Panc1 (cell line): ENCODE measurements around the gene MED13. TPM values are rescaled to one million over a fixed set of nuclear protein-coding genes. Genes with fewer than 3 reads are reported as not detected.

Experiments used
- ATAC-seq: fragments of 200-7000 bp; cut with Tn5 transposase; 2 replicates; pipeline ENCODE4 v1.9.1; 2020; ENCODE audit warnings: mild to moderate bottlenecking, moderate library complexity
- BruUV-seq: library from RNA; stranded (reverse); fragments of 400-500 nt; replicated peaks from 2 replicates; lab custom pipeline; 2021; lab: Mats Ljungman, UMichigan
- CTCF ChIA-PET: fragments of 300-600 bp; sonication (Branson Sonifier 250); formaldehyde crosslinking; loops from one replicate; lab custom pipeline; 2022; ENCODE audit warnings: antibody characterized with exemption; lab: Charles Lee
- POLR2A ChIA-PET: fragments of 300-600 bp; sonication (Branson Sonifier 250); formaldehyde crosslinking; loops from one replicate; lab custom pipeline; 2022; ENCODE audit warnings: antibody characterized with exemption; lab: Charles Lee
- DNase-seq: peaks from one replicate; pipeline ENCODE4 v3.0.0-alpha.2; 2010; ENCODE audit warnings: low read depth, low spot score
- H3K27ac ChIP-seq: 2 replicates; pipeline ENCODE4 v1.5.1; 2011; ENCODE audit warnings: mild to moderate bottlenecking, low read length, inconsistent platforms
- H3K27me3 ChIP-seq: fragments of 200-500 bp; sonication (Bioruptor generic); 2 replicates; pipeline ENCODE4 v1.6.0; 2014; ENCODE audit warnings: low read length, inconsistent platforms; ENCODE audit not compliant: control insufficient read depth, insufficient read depth
- H3K36me3 ChIP-seq: fragments of 200-500 bp; sonication (Bioruptor generic); 2 replicates; pipeline ENCODE4 v1.5.1; 2014; ENCODE audit warnings: inconsistent platforms, mild to moderate bottlenecking, low read length, moderate library complexity; ENCODE audit not compliant: control insufficient read depth, insufficient read depth
- H3K4me1 ChIP-seq: 2 replicates; pipeline ENCODE4 v1.5.1; 2011; ENCODE audit warnings: inconsistent platforms, mild to moderate bottlenecking, low read length, moderate library complexity; ENCODE audit not compliant: control insufficient read depth, insufficient read depth
- H3K4me3 ChIP-seq, 2 experiments: 2 replicates each; pipeline ENCODE4 v1.5.1; 2011 to 2012; ENCODE audit warnings: low read depth in 2 of 2, low read length in 2 of 2, mild to moderate bottlenecking in 2 of 2, inconsistent platforms in 1 of 2, moderate library complexity in 1 of 2
- H3K9me3 ChIP-seq: fragments of 200-500 bp; sonication (Bioruptor generic); 2 replicates; pipeline ENCODE4 v1.5.1; 2014; ENCODE audit warnings: low read depth, mild to moderate bottlenecking, inconsistent platforms, low read length, moderate library complexity; ENCODE audit not compliant: control insufficient read depth, insufficient read depth
- CTCF ChIP-seq: fragments of 450-650 bp; IDR thresholded peaks from 2 replicates; pipeline ENCODE4 v1.5.1; 2017; ENCODE audit warnings: mild to moderate bottlenecking
- POLR2AphosphoS5 ChIP-seq: IDR thresholded peaks from 2 replicates; pipeline ENCODE4 v1.6.1; 2012; ENCODE audit warnings: mild to moderate bottlenecking, low read depth, low read length, moderate library complexity
- SIN3A ChIP-seq: IDR thresholded peaks from 2 replicates; pipeline ENCODE4 v1.6.1; 2012; ENCODE audit warnings: low read depth, mild to moderate bottlenecking, low read length, moderate library complexity, borderline replicate concordance; ENCODE audit not compliant: insufficient read depth
- TCF7L2 ChIP-seq: IDR thresholded peaks from 2 replicates; pipeline ENCODE4 v1.6.1; 2011; ENCODE audit warnings: mild to moderate bottlenecking, low read depth, low read length, inconsistent platforms
- in situ Hi-C: cut with HindIII; loops from 2 replicates; pipeline ENCODE4 v1.10.0; 2016; ENCODE audit warnings: low sequenced_read_pairs, low pct_unique_long_range_greater_than_20kb
- intact Hi-C: fragments of 100-400 bp; cut with micrococcal nuclease; formaldehyde crosslinking; loops from one replicate; pipeline ENCODE4 v1.10.0; 2022; ENCODE audit not compliant: unreplicated experiment
- total RNA-seq: library from RNA; stranded (reverse); gene quantifications from one replicate; pipeline ENCODE4 v1.2.1, GENCODE V29; 2021; ENCODE audit not compliant: unreplicated experiment
- TF ChIP-seq, protein P1 (sequence below), 2 experiments: IDR thresholded peaks; 2 replicates each; pipeline ENCODE4 v1.6.1; 2011 to 2012; ENCODE audit warnings: low read depth in 2 of 2, control low read depth in 1 of 2, low read length in 1 of 2, mild to moderate bottlenecking in 1 of 2, moderate library complexity in 1 of 2; ENCODE audit not compliant: insufficient read depth in 1 of 2

The MED13 gene
- total RNA-seq, 1 experiment from 2014 or later, result 69.5 TPM

- H3K36me3 ChIP-seq, result no peaks in the 10 kb centered on the region
- TF ChIP-seq, protein P1, sequence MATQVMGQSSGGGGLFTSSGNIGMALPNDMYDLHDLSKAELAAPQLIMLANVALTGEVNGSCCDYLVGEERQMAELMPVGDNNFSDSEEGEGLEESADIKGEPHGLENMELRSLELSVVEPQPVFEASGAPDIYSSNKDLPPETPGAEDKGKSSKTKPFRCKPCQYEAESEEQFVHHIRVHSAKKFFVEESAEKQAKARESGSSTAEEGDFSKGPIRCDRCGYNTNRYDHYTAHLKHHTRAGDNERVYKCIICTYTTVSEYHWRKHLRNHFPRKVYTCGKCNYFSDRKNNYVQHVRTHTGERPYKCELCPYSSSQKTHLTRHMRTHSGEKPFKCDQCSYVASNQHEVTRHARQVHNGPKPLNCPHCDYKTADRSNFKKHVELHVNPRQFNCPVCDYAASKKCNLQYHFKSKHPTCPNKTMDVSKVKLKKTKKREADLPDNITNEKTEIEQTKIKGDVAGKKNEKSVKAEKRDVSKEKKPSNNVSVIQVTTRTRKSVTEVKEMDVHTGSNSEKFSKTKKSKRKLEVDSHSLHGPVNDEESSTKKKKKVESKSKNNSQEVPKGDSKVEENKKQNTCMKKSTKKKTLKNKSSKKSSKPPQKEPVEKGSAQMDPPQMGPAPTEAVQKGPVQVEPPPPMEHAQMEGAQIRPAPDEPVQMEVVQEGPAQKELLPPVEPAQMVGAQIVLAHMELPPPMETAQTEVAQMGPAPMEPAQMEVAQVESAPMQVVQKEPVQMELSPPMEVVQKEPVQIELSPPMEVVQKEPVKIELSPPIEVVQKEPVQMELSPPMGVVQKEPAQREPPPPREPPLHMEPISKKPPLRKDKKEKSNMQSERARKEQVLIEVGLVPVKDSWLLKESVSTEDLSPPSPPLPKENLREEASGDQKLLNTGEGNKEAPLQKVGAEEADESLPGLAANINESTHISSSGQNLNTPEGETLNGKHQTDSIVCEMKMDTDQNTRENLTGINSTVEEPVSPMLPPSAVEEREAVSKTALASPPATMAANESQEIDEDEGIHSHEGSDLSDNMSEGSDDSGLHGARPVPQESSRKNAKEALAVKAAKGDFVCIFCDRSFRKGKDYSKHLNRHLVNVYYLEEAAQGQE (IDR thresholded peaks at IDR 0.05; ENCODE audit: insufficient read depth in 1 of 2, low read depth in 2 of 2, low read length in 1 of 2), result no peak
- TF ChIP-seq CTCF (no peak), TCF7L2 (no peak), POLR2AphosphoS5 (no peak), SIN3A (no peak)
- no peak overlapping the region for H3K27ac ChIP-seq
- DNase-seq (no peak), ATAC-seq (no peak)
- in situ Hi-C loops (no loop called here), intact Hi-C loops (no loop called here)
- no peaks in the 10 kb centered on the region; the same call in 1 of the 2 replicates for H3K27me3 ChIP-seq
- H3K4me3 ChIP-seq, result no peak overlapping the region
- H3K4me1 ChIP-seq, result no peaks in the 10 kb centered on the region
- no TSS peak for BruUV-seq
- CTCF ChIA-PET, result no interaction called here
- no peaks in the 10 kb centered on the region for H3K9me3 ChIP-seq
- POLR2A ChIA-PET, result no interaction called here
Measured at GRCh38 chr17:62084585-62084984, 19.5 kb upstream of the MED13 start.

GRCh38 chr17:62083651-62084050 is 18.6 kb upstream of the MED13 start:
- in situ Hi-C loops, result no loop called here
- CTCF ChIA-PET, result no interaction called here
- POLR2A ChIA-PET, result interaction anchor here (0.7 kb wide), 1 partner anchor 9 kb away, joined by 9 read pairs; no protein-coding TSS in a partner anchor

More at GRCh38 chr17:62083651-62084050, 18.6 kb upstream of the MED13 start:
- Histone ChIP-seq H3K4me1 (no peaks in the 10 kb centered on the region), H3K36me3 (no peaks in the 10 kb centered on the region), H3K27ac (no peak overlapping the region), H3K27me3 (no peaks in the 10 kb centered on the region; the same call in 1 of the 2 replicates), H3K4me3 (no peak overlapping the region), H3K9me3 (no peaks in the 10 kb centered on the region)
- intact Hi-C loops, result no loop called here
- TF ChIP-seq SIN3A (no peak), TCF7L2 (no peak), CTCF (no peak), POLR2AphosphoS5 (no peak)
- TF ChIP-seq, protein P1 (IDR thresholded peaks at IDR 0.05; ENCODE audit: insufficient read depth in 1 of 2, low read depth in 2 of 2, low read length in 1 of 2), result no peak
- ATAC-seq (0 out of 2 replicates have a peak, but pooled peaks have one; percentile 21), DNase-seq (no peak)
- no TSS peak for BruUV-seq
